ENCODE results near the gene RELA. TPM values are rescaled to one million over a fixed set of nuclear protein-coding genes. Genes with fewer than 3 reads are reported as not detected.

The RELA gene
- total and polyA plus RNA-seq, 5 donors from 2014 or later, result 40.3 to 295 (median 53.4) TPM

- H3K4me1 Mint-ChIP-seq, result peaks cover 0 to 37% (median 20%) of the 10 kb centered on the region in 4 donors
- H3K27ac ChIP-seq (ENCODE audit: insufficient read depth, low read length, poor library complexity, severe bottlenecking), result no peak overlapping the region
- peaks cover 34% of the 10 kb centered on the region for H3K4me1 ChIP-seq (ENCODE audit: control insufficient read depth, insufficient read depth, low read length, poor library complexity, severe bottlenecking)
- H3K9me3 ChIP-seq (ENCODE audit: control insufficient read depth in 2 of 2, low read length in 2 of 2), result no peaks in the 10 kb centered on the region
- no peaks in the 10 kb centered on the region for H3K27me3 ChIP-seq (ENCODE audit: control insufficient read depth, insufficient read depth, low read length)
- H3K4me3 ChIP-seq (ENCODE audit: low read depth, low read length), result no peak overlapping the region
- H3K36me3 Mint-ChIP-seq, result peaks cover 6% of the 10 kb centered on the region
- H3K27ac Mint-ChIP-seq, result peak overlapping the region in 2 of 3 donors; percentile 29 to 77
- no peaks in the 10 kb centered on the region for H3K9me3 Mint-ChIP-seq
- DNase-seq (no peak), ATAC-seq (ENCODE audit: low read depth in 2 of 2) (no peak)
- peaks cover 55% of the 10 kb centered on the region for H3K36me3 ChIP-seq (ENCODE audit: control insufficient read depth, insufficient read depth, low read length)
- H3K27me3 Mint-ChIP-seq, result peaks cover 11% of the 10 kb centered on the region
- peak overlapping the region in 1 of 4 donors; percentile 32 for H3K4me3 Mint-ChIP-seq
Observed at GRCh38 chr11:65649656-65650546, 12.8 kb downstream of the RELA start.

- peaks cover 4% of the 10 kb centered on the region for H3K36me3 Mint-ChIP-seq
- no peaks in the 10 kb centered on the region for H3K9me3 Mint-ChIP-seq
- peaks cover 11% of the 10 kb centered on the region for H3K27me3 Mint-ChIP-seq
Observed at GRCh38 chr11:65648997-65649493, 13.7 kb downstream of the RELA start.

GRCh38 chr11:65646958-65647701 lies 15.6 kb downstream of the RELA start:
- Mint-ChIP-seq H3K4me1 (peaks cover 0 to 34% (median 17%) of the 10 kb centered on the region in 4 donors), H3K9me3 (no peaks in the 10 kb centered on the region), H3K27ac (no peak overlapping the region), H3K36me3 (peaks cover 12% of the 10 kb centered on the region), H3K4me3 (no peak overlapping the region), H3K27me3 (peaks cover 6% of the 10 kb centered on the region)
- peaks cover 67% of the 10 kb centered on the region for H3K36me3 ChIP-seq (ENCODE audit: control insufficient read depth, insufficient read depth, low read length)
- H3K4me3 ChIP-seq (ENCODE audit: low read depth, low read length), result no peak overlapping the region
- no peaks in the 10 kb centered on the region for H3K27me3 ChIP-seq (ENCODE audit: control insufficient read depth, insufficient read depth, low read length)
- ATAC-seq (ENCODE audit: low read depth in 2 of 2) (no peak), DNase-seq (no peak)
- H3K9me3 ChIP-seq (ENCODE audit: control insufficient read depth in 2 of 2, low read length in 2 of 2), result no peaks in the 10 kb centered on the region
- H3K27ac ChIP-seq (ENCODE audit: insufficient read depth, low read length, poor library complexity, severe bottlenecking), result no peak overlapping the region
- H3K4me1 ChIP-seq (ENCODE audit: control insufficient read depth, insufficient read depth, low read length, poor library complexity, severe bottlenecking), result peaks cover 25% of the 10 kb centered on the region

More at GRCh38 chr11:65648997-65649493, 13.7 kb downstream of the RELA start:
- Histone ChIP-seq H3K4me3 (ENCODE audit: low read depth, low read length) (no peak overlapping the region), H3K4me1 (ENCODE audit: control insufficient read depth, insufficient read depth, low read length, poor library complexity, severe bottlenecking) (peaks cover 29% of the 10 kb centered on the region), H3K9me3 (ENCODE audit: control insufficient read depth in 2 of 2, low read length in 2 of 2) (no peaks in the 10 kb centered on the region), H3K27me3 (ENCODE audit: control insufficient read depth, insufficient read depth, low read length) (no peaks in the 10 kb centered on the region), H3K36me3 (ENCODE audit: control insufficient read depth, insufficient read depth, low read length) (peaks cover 54% of the 10 kb centered on the region), H3K27ac (ENCODE audit: insufficient read depth, low read length, poor library complexity, severe bottlenecking) (no peak overlapping the region)
- Mint-ChIP-seq H3K4me1 (peaks cover 0 to 39% (median 23%) of the 10 kb centered on the region in 4 donors), H3K27ac (no peak overlapping the region), H3K4me3 (no peak overlapping the region)
- ATAC-seq (ENCODE audit: low read depth in 2 of 2) (no peak), DNase-seq (no peak)

GRCh38 chr11:65646288-65646957 lies 16.3 kb downstream of the RELA start:
- DNase-seq (no peak), ATAC-seq (ENCODE audit: low read depth in 2 of 2) (no peak)
- Mint-ChIP-seq H3K4me1 (peaks cover 0 to 34% (median 10%) of the 10 kb centered on the region in 4 donors), H3K9me3 (no peaks in the 10 kb centered on the region), H3K27ac (no peak overlapping the region), H3K4me3 (no peak overlapping the region), H3K27me3 (no peaks in the 10 kb centered on the region), H3K36me3 (peaks cover 16% of the 10 kb centered on the region)
- Histone ChIP-seq H3K4me3 (ENCODE audit: low read depth, low read length) (no peak overlapping the region), H3K4me1 (ENCODE audit: control insufficient read depth, insufficient read depth, low read length, poor library complexity, severe bottlenecking) (peaks cover 26% of the 10 kb centered on the region), H3K27ac (ENCODE audit: insufficient read depth, low read length, poor library complexity, severe bottlenecking) (no peak overlapping the region), H3K27me3 (ENCODE audit: control insufficient read depth, insufficient read depth, low read length) (no peaks in the 10 kb centered on the region), H3K9me3 (ENCODE audit: control insufficient read depth in 2 of 2, low read length in 2 of 2) (no peaks in the 10 kb centered on the region), H3K36me3 (ENCODE audit: control insufficient read depth, insufficient read depth, low read length) (peaks cover 70% of the 10 kb centered on the region)

GRCh38 chr11:65645710-65646109 lies 17.0 kb downstream of the RELA start:
- no peak overlapping the region for H3K27ac ChIP-seq (ENCODE audit: insufficient read depth, low read length, poor library complexity, severe bottlenecking)
- peaks cover 29% of the 10 kb centered on the region for H3K4me1 ChIP-seq (ENCODE audit: control insufficient read depth, insufficient read depth, low read length, poor library complexity, severe bottlenecking)
- no peaks in the 10 kb centered on the region for H3K9me3 ChIP-seq (ENCODE audit: control insufficient read depth in 2 of 2, low read length in 2 of 2)
- no peaks in the 10 kb centered on the region for H3K27me3 Mint-ChIP-seq
- no peak overlapping the region for H3K4me3 ChIP-seq (ENCODE audit: low read depth, low read length)
- peaks cover 16% of the 10 kb centered on the region for H3K36me3 Mint-ChIP-seq
- no peak overlapping the region for H3K27ac Mint-ChIP-seq
- no peak for DNase-seq
- no peak for ATAC-seq (ENCODE audit: low read depth in 2 of 2)
- H3K9me3 Mint-ChIP-seq, result no peaks in the 10 kb centered on the region
- H3K36me3 ChIP-seq (ENCODE audit: control insufficient read depth, insufficient read depth, low read length), result peaks cover 65% of the 10 kb centered on the region
- no peaks in the 10 kb centered on the region for H3K27me3 ChIP-seq (ENCODE audit: control insufficient read depth, insufficient read depth, low read length)
- peak overlapping the region in 1 of 4 donors; percentile 58 for H3K4me3 Mint-ChIP-seq
- H3K4me1 Mint-ChIP-seq, result peaks cover 0 to 33% (median 9%) of the 10 kb centered on the region in 4 donors

GRCh38 chr11:65644837-65645236 lies 17.9 kb downstream of the RELA start:
- no peak overlapping the region for H3K27ac ChIP-seq (ENCODE audit: insufficient read depth, low read length, poor library complexity, severe bottlenecking)
- Mint-ChIP-seq H3K9me3 (no peaks in the 10 kb centered on the region), H3K36me3 (peaks cover 16% of the 10 kb centered on the region)

GRCh38 chr11:65643971-65644370 lies 18.7 kb downstream of the RELA start:
- H3K4me1 ChIP-seq (ENCODE audit: control insufficient read depth, insufficient read depth, low read length, poor library complexity, severe bottlenecking), result peaks cover 47% of the 10 kb centered on the region
- H3K4me3 ChIP-seq (ENCODE audit: low read depth, low read length), result no peak overlapping the region
- H3K27ac ChIP-seq (ENCODE audit: insufficient read depth, low read length, poor library complexity, severe bottlenecking), result no peak overlapping the region
- peaks cover 0 to 50% (median 18%) of the 10 kb centered on the region in 4 donors for H3K4me1 Mint-ChIP-seq
- H3K36me3 ChIP-seq (ENCODE audit: control insufficient read depth, insufficient read depth, low read length), result peaks cover 48% of the 10 kb centered on the region
- peak overlapping the region; percentile 55 to 77 (median 58) for H3K27ac Mint-ChIP-seq
- no peak for ATAC-seq (ENCODE audit: low read depth in 2 of 2)
- H3K9me3 Mint-ChIP-seq, result no peaks in the 10 kb centered on the region
- H3K36me3 Mint-ChIP-seq, result peaks cover 16% of the 10 kb centered on the region
- DNase-seq, result no peak
- no peaks in the 10 kb centered on the region for H3K27me3 Mint-ChIP-seq
- peak overlapping the region in 2 of 4 donors; percentile 52 to 81 for H3K4me3 Mint-ChIP-seq
- no peaks in the 10 kb centered on the region for H3K9me3 ChIP-seq (ENCODE audit: control insufficient read depth in 2 of 2, low read length in 2 of 2)
- no peaks in the 10 kb centered on the region for H3K27me3 ChIP-seq (ENCODE audit: control insufficient read depth, insufficient read depth, low read length)

More at GRCh38 chr11:65644837-65645236, 17.9 kb downstream of the RELA start:
- H3K4me1 ChIP-seq (ENCODE audit: control insufficient read depth, insufficient read depth, low read length, poor library complexity, severe bottlenecking), result peaks cover 38% of the 10 kb centered on the region
- no peak for ATAC-seq (ENCODE audit: low read depth in 2 of 2)
- Mint-ChIP-seq H3K27me3 (no peaks in the 10 kb centered on the region), H3K4me3 (no peak overlapping the region), H3K27ac (no peak overlapping the region), H3K4me1 (peaks cover 0 to 41% (median 13%) of the 10 kb centered on the region in 4 donors)
- H3K27me3 ChIP-seq (ENCODE audit: control insufficient read depth, insufficient read depth, low read length), result no peaks in the 10 kb centered on the region
- H3K9me3 ChIP-seq (ENCODE audit: control insufficient read depth in 2 of 2, low read length in 2 of 2), result no peaks in the 10 kb centered on the region
- no peak overlapping the region for H3K4me3 ChIP-seq (ENCODE audit: low read depth, low read length)
- H3K36me3 ChIP-seq (ENCODE audit: control insufficient read depth, insufficient read depth, low read length), result peaks cover 57% of the 10 kb centered on the region
- no peak for DNase-seq
